Measurements from ENCODE around the gene ITPRID1. TPM values are rescaled to one million over a fixed set of nuclear protein-coding genes. Genes with fewer than 3 reads are reported as not detected.

The ITPRID1 gene
- total RNA-seq = not detected in 2 replicates

GRCh38 chr7:31513790-31514189 lies at the start of gene ITPRID1:
TSS of gene ITPRID1 (plus strand) at chr7:31514090. CDS start at chr7:31553025, 38,935 bp downstream.

GRCh38 chr7:31687024-31687748 lies 173.3 kb downstream of the ITPRID1 start, which contains the start of gene PPP1R17:
TSS of gene PPP1R17 (plus strand) at chr7:31687215. CDS start at chr7:31692442, 5,227 bp downstream.

Other genes starting within 250 kb of the ITPRID1 start
- gene NEUROD6, start 173.4 kb upstream of the ITPRID1 start, total RNA-seq = not detected in 2 replicates
- not detected in 2 replicates for gene PPP1R17, start 173.1 kb downstream of the ITPRID1 start, total RNA-seq